AG04450 (cell line): ENCODE measurements around the gene NEURL2. TPM values are rescaled to one million over a fixed set of nuclear protein-coding genes. Genes with fewer than 3 reads are reported as not detected.

Experiments used
- CTCF ChIA-PET: fragments of 300-600, 350-600 bp; formaldehyde crosslinking; extraction: SDS; loops from one replicate; lab custom pipeline; 2022; ENCODE audit warnings: antibody characterized with exemption, inconsistent platforms; lab: Charles Lee
- POLR2A ChIA-PET: fragments of 350-600 bp; formaldehyde crosslinking; extraction: SDS; loops from one replicate; lab custom pipeline; 2021; ENCODE audit warnings: antibody characterized with exemption, inconsistent platforms; lab: Yijun Ruan, JAX
- DNase-seq: peaks from one replicate; pipeline ENCODE4 v3.0.0-alpha.2; 2011; ENCODE audit warnings: low read depth, low spot score
- H3K27ac ChIP-seq: one replicate; pipeline ENCODE4 v1.5.1; 2012; ENCODE audit warnings: low read depth, low read length, control low read depth
- H3K27me3 ChIP-seq: one replicate; pipeline ENCODE4 v1.6.0; 2012; ENCODE audit warnings: low read length; ENCODE audit not compliant: control insufficient read depth, insufficient read depth
- H3K4me3 ChIP-seq: 2 replicates; pipeline ENCODE4 v1.5.1; 2011; ENCODE audit warnings: mild to moderate bottlenecking, low read depth, low read length, control low read depth
- H3K9me3 ChIP-seq: 2 replicates; pipeline ENCODE4 v1.5.1; 2012; ENCODE audit warnings: low read length; ENCODE audit not compliant: control insufficient read depth, insufficient read depth
- CTCF ChIP-seq: IDR thresholded peaks from 2 replicates; pipeline ENCODE4 v1.5.1; 2011; ENCODE audit warnings: low read depth, low read length, control low read depth, inconsistent platforms
- polyA plus RNA-seq: library from polyadenylated mRNA; depleted of rRNA; stranded (reverse); fragments of >200 nt; gene quantifications from 2 replicates; pipeline ENCODE4 v1.2.3, GENCODE V29; 2011

Gene NEURL2
- polyA plus RNA-seq, 1 experiment, result 1.1 TPM

GRCh38 chr20:45925821-45926506, 35.0 kb upstream of the NEURL2 start:
- POLR2A ChIA-PET, result interaction anchor here (1.2 to 4.1 kb wide), 2 partner anchors 9 to 14 kb away, joined by 4 to 47 read pairs; partner anchors contain the start of genes PCIF1 and PLTP

GRCh38 chr20:45924391-45925261, 33.6 kb upstream of the NEURL2 start:
- Histone ChIP-seq H3K27me3 (no peaks in the 10 kb centered on the region), H3K27ac (peak overlapping the region; percentile 47), H3K9me3 (no peaks in the 10 kb centered on the region), H3K4me3 (no peak overlapping the region)
- TF ChIP-seq CTCF, result no peak
- POLR2A ChIA-PET, result interaction anchor here (0.7 to 4.1 kb wide), 4 partner anchors 10 to 34 kb away, joined by 3 to 47 read pairs (median 11); partner anchors contain the start of genes CTSA, NEURL2, PCIF1 and PLTP
- CTCF ChIA-PET, result interaction anchor here (0.7 to 2.3 kb wide), 5 partner anchors 9 to 125 kb away, joined by 3 to 11 read pairs (median 5); no protein-coding TSS in a partner anchor
- no peak for DNase-seq

More at GRCh38 chr20:45925821-45926506, 35.0 kb upstream of the NEURL2 start:
- Histone ChIP-seq H3K4me3 (no peak overlapping the region), H3K9me3 (no peaks in the 10 kb centered on the region), H3K27me3 (no peaks in the 10 kb centered on the region), H3K27ac (no peak overlapping the region)
- CTCF ChIA-PET, result interaction anchor here (0.7 to 1.5 kb wide), 3 partner anchors 36 to 44 kb away, joined by 3 to 5 read pairs (median 4); no protein-coding TSS in a partner anchor
- DNase-seq, result no peak
- no peak for TF ChIP-seq CTCF

GRCh38 chr20:45921337-45922189, 30.6 kb upstream of the NEURL2 start:
- DNase-seq, result no peak
- POLR2A ChIA-PET, result interaction anchor here (1.5 to 2.5 kb wide), 2 partner anchors 11 to 12 kb away, joined by 4 to 11 read pairs; no protein-coding TSS in a partner anchor
- H3K27me3 ChIP-seq, result no peaks in the 10 kb centered on the region
- H3K9me3 ChIP-seq, result no peaks in the 10 kb centered on the region
- no peak overlapping the region for H3K27ac ChIP-seq
- TF ChIP-seq CTCF, result no peak
- H3K4me3 ChIP-seq, result no peak overlapping the region
- CTCF ChIA-PET, result interaction anchor here (0.6 to 1.6 kb wide), 3 partner anchors 13 to 122 kb away, joined by 3 to 5 read pairs (median 4); partner anchors contain the start of gene PCIF1

GRCh38 chr20:45920462-45921336, 29.7 kb upstream of the NEURL2 start:
- H3K27me3 ChIP-seq, result no peaks in the 10 kb centered on the region
- no peak for DNase-seq
- peak overlapping the region; percentile 7; the same call in 1 of the 2 replicates for H3K4me3 ChIP-seq
- peak overlapping the region; percentile 86 for H3K27ac ChIP-seq
- POLR2A ChIA-PET, result interaction anchor here (1.0 to 3.5 kb wide), 6 partner anchors 9 to 103 kb away, joined by 3 to 36 read pairs (median 6); partner anchors contain the start of genes PCIF1 and PLTP
- CTCF ChIA-PET, result interaction anchor here (1.1 to 2.7 kb wide), 2 partner anchors 13 to 49 kb away, joined by 3 to 12 read pairs; no protein-coding TSS in a partner anchor
- no peaks in the 10 kb centered on the region for H3K9me3 ChIP-seq
- TF ChIP-seq CTCF, result no peak
